ENCODE measurements around the gene SKOR1. TPM values are rescaled to one million over a fixed set of nuclear protein-coding genes. Genes with fewer than 3 reads are reported as not detected.

SKOR1 gene
- polyA plus RNA-seq, 1 of the 3 experiments (the other 2 are of a cell fraction): 0.26 TPM

DNA sequence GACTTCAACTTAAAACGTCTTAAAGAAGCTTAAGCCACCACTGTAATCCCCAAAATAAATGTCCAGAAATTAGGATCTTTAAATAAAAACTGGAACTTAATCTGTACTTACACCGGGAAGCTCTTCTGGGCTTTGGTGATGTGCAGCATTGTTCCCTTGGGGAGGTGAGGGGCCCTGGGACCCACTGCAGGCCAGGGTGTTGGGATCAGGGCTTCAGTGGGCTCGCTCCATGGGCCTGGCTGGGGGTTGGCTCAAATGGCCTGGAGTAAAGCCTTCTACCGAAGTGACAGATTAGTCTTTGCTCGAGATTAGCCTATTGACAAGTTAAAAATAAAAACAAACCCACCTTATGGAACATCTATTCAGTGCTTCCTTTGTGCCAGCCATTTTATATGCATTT lies 20.7 kb downstream of the SKOR1 start:
- Histone ChIP-seq H2AFZ (ENCODE audit: low read depth) (no peak overlapping the region), H3F3A (replicated peaks; ENCODE audit: insufficient read depth) (no peaks in the 10 kb centered on the region), H3K4me2 (no peak overlapping the region), H3K4me3 (ENCODE audit: low read depth in 2 of 2, low read length in 1 of 2) (no peak overlapping the region), H3K27me3 (ENCODE audit: insufficient read depth) (no peaks in the 10 kb centered on the region), H3K79me2 (ENCODE audit: insufficient read depth) (no peaks in the 10 kb centered on the region), H3K27ac (ENCODE audit: low read depth in 2 of 2, low read length in 1 of 2) (no peak overlapping the region), H3K4me1 (ENCODE audit: control insufficient read depth in 1 of 2, insufficient read depth in 2 of 2, low read depth in 1 of 2, low read length in 1 of 2) (peaks cover 0 to 9% of the 10 kb centered on the region in 2 experiments; a peak in 1 of 4 replicates), H3K9ac (no peak overlapping the region), H3K9me2 (no peaks in the 10 kb centered on the region), H3K9me3 (no peaks in the 10 kb centered on the region), H3K36me3 (replicated peaks in 1 of 2; ENCODE audit: control insufficient read depth in 1 of 2, insufficient read depth in 2 of 2, low read length in 1 of 2) (no peaks in the 10 kb centered on the region), H4K20me1 (ENCODE audit: insufficient read depth) (no peaks in the 10 kb centered on the region)
- TF ChIP-seq YY1 (IDR thresholded peaks at IDR 0.05; ENCODE audit: low read depth): no peak
- no peak for TF ChIP-seq FOSL2 (IDR thresholded peaks at IDR 0.05; ENCODE audit: borderline replicate concordance, low read depth)
- TF ChIP-seq TAF1 (IDR thresholded peaks at IDR 0.05; ENCODE audit: borderline replicate concordance, low read depth, low read length): no peak
- no peak for TF ChIP-seq MEF2A (IDR thresholded peaks at IDR 0.05; ENCODE audit: borderline replicate concordance, low read depth)
- no peak for TF ChIP-seq TEAD4 (IDR thresholded peaks at IDR 0.05; ENCODE audit: borderline replicate concordance, insufficient read depth)
- TF ChIP-seq SMC3 (IDR thresholded peaks at IDR 0.05; ENCODE audit: low read depth, low read length): no peak
- TF ChIP-seq, protein P1, sequence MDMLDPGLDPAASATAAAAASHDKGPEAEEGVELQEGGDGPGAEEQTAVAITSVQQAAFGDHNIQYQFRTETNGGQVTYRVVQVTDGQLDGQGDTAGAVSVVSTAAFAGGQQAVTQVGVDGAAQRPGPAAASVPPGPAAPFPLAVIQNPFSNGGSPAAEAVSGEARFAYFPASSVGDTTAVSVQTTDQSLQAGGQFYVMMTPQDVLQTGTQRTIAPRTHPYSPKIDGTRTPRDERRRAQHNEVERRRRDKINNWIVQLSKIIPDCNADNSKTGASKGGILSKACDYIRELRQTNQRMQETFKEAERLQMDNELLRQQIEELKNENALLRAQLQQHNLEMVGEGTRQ (IDR thresholded peaks at IDR 0.05; ENCODE audit: borderline replicate concordance, low read depth, low read length): no peak
- no peak for TF ChIP-seq GABPA (IDR thresholded peaks at IDR 0.05; ENCODE audit: low read depth)
- TF ChIP-seq, protein P2, sequence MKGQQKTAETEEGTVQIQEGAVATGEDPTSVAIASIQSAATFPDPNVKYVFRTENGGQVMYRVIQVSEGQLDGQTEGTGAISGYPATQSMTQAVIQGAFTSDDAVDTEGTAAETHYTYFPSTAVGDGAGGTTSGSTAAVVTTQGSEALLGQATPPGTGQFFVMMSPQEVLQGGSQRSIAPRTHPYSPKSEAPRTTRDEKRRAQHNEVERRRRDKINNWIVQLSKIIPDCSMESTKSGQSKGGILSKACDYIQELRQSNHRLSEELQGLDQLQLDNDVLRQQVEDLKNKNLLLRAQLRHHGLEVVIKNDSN (IDR thresholded peaks at IDR 0.05; ENCODE audit: borderline replicate concordance, low read depth): no peak
- no peak for TF ChIP-seq RAD21 (IDR thresholded peaks at IDR 0.05; ENCODE audit: low read length)
- TF ChIP-seq NRF1 (IDR thresholded peaks at IDR 0.05; ENCODE audit: low read depth, low read length): no peak
- TF ChIP-seq SIN3A (IDR thresholded peaks at IDR 0.05; ENCODE audit: borderline replicate concordance, low read depth, low read length): no peak
- no peak for TF ChIP-seq FOXM1 (IDR thresholded peaks at IDR 0.05; ENCODE audit: low read depth)
- no peak for TF ChIP-seq EZH2phosphoT487 (IDR thresholded peaks at IDR 0.05; ENCODE audit: borderline replicate concordance, low read depth)
- no peak for TF ChIP-seq RCOR1 (IDR thresholded peaks at IDR 0.05; ENCODE audit: low read length)
- no peak for TF ChIP-seq GATA2 (CRISPR knock-in tag; IDR thresholded peaks at IDR 0.05)
- ChIA-PET CTCF (interaction anchor here (0.7 to 1.6 kb wide), 3 partner anchors 10 to 483 kb away, joined by 3 to 10 read pairs (median 4); no protein-coding TSS in a partner anchor), POLR2A (no interaction called here)
- WGBS (ENCODE audit: low lambda C conversion rate): 80% methylated on average over 5 of the region's 5 CpGs
- DNase-seq: no peak

DNA sequence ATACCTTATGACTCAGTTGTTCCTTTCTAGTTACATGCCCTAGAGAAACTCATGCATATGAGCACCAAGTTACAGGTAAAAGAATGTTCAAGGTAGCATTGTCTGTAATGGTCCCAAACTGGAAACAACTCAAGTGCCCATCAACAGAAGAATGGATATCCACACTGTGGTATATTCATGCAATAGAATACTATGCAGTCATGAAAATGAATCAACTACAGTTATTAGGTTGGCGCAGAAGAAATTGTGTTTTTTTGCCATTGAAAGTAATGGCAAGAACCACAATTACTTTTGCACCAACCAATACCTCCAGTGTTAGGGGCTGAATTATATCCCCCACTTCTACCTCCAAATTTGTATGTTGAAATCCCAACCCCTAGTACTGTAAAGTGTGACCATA lies 24.2 kb downstream of the SKOR1 start:
- Histone ChIP-seq H3K27ac (ENCODE audit: low read depth in 2 of 2, low read length in 1 of 2) (no peak overlapping the region), H3K79me2 (ENCODE audit: insufficient read depth) (no peaks in the 10 kb centered on the region), H3K4me1 (ENCODE audit: control insufficient read depth in 1 of 2, insufficient read depth in 2 of 2, low read depth in 1 of 2, low read length in 1 of 2) (peaks cover 0 to 5% of the 10 kb centered on the region in 2 experiments; a peak in 1 of 4 replicates), H4K20me1 (ENCODE audit: insufficient read depth) (no peaks in the 10 kb centered on the region), H2AFZ (ENCODE audit: low read depth) (no peak overlapping the region), H3K9me3 (no peaks in the 10 kb centered on the region), H3K9me2 (no peaks in the 10 kb centered on the region), H3K4me3 (ENCODE audit: low read depth in 2 of 2, low read length in 1 of 2) (no peak overlapping the region), H3K27me3 (ENCODE audit: insufficient read depth) (no peaks in the 10 kb centered on the region), H3K9ac (no peak overlapping the region), H3K4me2 (no peak overlapping the region), H3K36me3 (replicated peaks in 1 of 2; ENCODE audit: control insufficient read depth in 1 of 2, insufficient read depth in 2 of 2, low read length in 1 of 2) (no peaks in the 10 kb centered on the region), H3F3A (replicated peaks; ENCODE audit: insufficient read depth) (no peaks in the 10 kb centered on the region)
- POLR2A ChIA-PET: no interaction called here
- TF ChIP-seq, protein P3, sequence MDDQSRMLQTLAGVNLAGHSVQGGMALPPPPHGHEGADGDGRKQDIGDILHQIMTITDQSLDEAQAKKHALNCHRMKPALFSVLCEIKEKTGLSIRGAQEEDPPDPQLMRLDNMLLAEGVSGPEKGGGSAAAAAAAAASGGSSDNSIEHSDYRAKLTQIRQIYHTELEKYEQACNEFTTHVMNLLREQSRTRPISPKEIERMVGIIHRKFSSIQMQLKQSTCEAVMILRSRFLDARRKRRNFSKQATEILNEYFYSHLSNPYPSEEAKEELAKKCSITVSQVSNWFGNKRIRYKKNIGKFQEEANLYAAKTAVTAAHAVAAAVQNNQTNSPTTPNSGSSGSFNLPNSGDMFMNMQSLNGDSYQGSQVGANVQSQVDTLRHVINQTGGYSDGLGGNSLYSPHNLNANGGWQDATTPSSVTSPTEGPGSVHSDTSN (IDR thresholded peaks at IDR 0.05): no peak
- no peak for TF ChIP-seq FOXJ3 (CRISPR knock-in tag; IDR thresholded peaks at IDR 0.05)
- TF ChIP-seq YY1 (IDR thresholded peaks at IDR 0.05; ENCODE audit: low read depth): no peak
- TF ChIP-seq, protein P4, sequence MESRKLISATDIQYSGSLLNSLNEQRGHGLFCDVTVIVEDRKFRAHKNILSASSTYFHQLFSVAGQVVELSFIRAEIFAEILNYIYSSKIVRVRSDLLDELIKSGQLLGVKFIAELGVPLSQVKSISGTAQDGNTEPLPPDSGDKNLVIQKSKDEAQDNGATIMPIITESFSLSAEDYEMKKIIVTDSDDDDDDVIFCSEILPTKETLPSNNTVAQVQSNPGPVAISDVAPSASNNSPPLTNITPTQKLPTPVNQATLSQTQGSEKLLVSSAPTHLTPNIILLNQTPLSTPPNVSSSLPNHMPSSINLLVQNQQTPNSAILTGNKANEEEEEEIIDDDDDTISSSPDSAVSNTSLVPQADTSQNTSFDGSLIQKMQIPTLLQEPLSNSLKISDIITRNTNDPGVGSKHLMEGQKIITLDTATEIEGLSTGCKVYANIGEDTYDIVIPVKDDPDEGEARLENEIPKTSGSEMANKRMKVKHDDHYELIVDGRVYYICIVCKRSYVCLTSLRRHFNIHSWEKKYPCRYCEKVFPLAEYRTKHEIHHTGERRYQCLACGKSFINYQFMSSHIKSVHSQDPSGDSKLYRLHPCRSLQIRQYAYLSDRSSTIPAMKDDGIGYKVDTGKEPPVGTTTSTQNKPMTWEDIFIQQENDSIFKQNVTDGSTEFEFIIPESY (IDR thresholded peaks at IDR 0.05; ENCODE audit: borderline replicate concordance, low read depth): no peak
- TF ChIP-seq RFX5 (IDR thresholded peaks at IDR 0.05; ENCODE audit: low read length): no peak
- TF ChIP-seq, protein P5, sequence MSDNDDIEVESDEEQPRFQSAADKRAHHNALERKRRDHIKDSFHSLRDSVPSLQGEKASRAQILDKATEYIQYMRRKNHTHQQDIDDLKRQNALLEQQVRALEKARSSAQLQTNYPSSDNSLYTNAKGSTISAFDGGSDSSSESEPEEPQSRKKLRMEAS (IDR thresholded peaks at IDR 0.05; ENCODE audit: low read depth): no peak
- TF ChIP-seq GABPA (IDR thresholded peaks at IDR 0.05; ENCODE audit: low read depth): no peak
- no peak for TF ChIP-seq POLR2AphosphoS5 (IDR thresholded peaks at IDR 0.05; ENCODE audit: low read depth, low read length)
- no peak for TF ChIP-seq TCF12 (IDR thresholded peaks at IDR 0.05)
- no peak for DNase-seq
- 100% methylated on average over 1 of the region's 1 CpG for WGBS (ENCODE audit: low lambda C conversion rate)
- CTCF ChIA-PET: no interaction called here
